D341Med (cell line): ENCODE results near the gene DGKB.

Source experiments
- DNase-seq: peaks from one replicate; pipeline ENCODE4 v3.0.0; 2012; ENCODE audit warnings: low spot score

The DGKB gene

DNA sequence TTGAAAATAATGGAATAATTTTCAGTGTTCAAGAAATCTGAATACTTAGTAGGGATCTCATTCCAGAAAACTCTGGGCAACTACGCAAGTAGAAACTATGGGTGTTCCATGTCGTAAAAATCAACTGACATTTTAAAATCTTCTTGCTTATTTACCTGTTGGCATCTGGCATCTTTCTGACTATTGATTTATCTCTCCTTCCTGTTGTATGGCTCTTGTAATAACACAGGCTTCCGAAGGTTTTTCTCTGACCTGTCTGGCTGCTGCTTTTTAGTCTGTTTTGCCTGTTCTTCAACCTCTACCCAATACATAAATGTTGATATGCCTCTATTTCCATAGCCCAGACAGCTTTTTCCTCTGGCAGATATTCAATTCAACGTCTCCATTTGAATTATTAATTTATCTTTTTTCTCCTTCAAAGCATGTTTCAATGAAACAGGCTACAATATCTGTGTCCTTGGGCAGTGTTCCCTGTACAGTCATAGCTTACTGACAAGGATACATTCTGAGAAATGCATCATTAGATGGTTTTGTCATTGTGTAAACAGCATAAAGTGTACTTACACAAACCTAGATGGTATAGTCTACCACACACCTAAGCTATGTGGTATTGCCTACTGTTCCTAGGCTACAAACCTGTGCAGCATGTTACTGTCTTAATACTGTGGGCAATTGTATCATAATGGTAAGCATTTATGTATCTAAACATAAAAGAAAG, 807.2 kb downstream of the DGKB start:
- DNase-seq: no peak
